ENCODE results near the gene CIZ1. TPM values are rescaled to one million over a fixed set of nuclear protein-coding genes. Genes with fewer than 3 reads are reported as not detected.

Gene CIZ1
- total RNA-seq, 1 experiment from 2014 or later, result 133 TPM

- peaks cover 48% of the 10 kb centered on the region for H3K36me3 Mint-ChIP-seq (ENCODE audit: insufficient read depth, unreplicated experiment)
- TF ChIP-seq, protein P1, sequence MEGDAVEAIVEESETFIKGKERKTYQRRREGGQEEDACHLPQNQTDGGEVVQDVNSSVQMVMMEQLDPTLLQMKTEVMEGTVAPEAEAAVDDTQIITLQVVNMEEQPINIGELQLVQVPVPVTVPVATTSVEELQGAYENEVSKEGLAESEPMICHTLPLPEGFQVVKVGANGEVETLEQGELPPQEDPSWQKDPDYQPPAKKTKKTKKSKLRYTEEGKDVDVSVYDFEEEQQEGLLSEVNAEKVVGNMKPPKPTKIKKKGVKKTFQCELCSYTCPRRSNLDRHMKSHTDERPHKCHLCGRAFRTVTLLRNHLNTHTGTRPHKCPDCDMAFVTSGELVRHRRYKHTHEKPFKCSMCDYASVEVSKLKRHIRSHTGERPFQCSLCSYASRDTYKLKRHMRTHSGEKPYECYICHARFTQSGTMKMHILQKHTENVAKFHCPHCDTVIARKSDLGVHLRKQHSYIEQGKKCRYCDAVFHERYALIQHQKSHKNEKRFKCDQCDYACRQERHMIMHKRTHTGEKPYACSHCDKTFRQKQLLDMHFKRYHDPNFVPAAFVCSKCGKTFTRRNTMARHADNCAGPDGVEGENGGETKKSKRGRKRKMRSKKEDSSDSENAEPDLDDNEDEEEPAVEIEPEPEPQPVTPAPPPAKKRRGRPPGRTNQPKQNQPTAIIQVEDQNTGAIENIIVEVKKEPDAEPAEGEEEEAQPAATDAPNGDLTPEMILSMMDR (IDR thresholded peaks at IDR 0.05; ENCODE audit: unreplicated experiment), result no peak
- CTCF ChIA-PET, result no interaction called here
- H3K27ac Mint-ChIP-seq (ENCODE audit: low read depth, unreplicated experiment), result no peak overlapping the region
- no peaks in the 10 kb centered on the region for H3K27me3 Mint-ChIP-seq (ENCODE audit: insufficient read depth, unreplicated experiment)
- POLR2A ChIA-PET, result no interaction called here
- DNase-seq (ENCODE audit: unreplicated experiment), result no peak
- intact Hi-C loops (cut with micrococcal nuclease), result no loop called here
- H3K9me3 Mint-ChIP-seq (ENCODE audit: unreplicated experiment), result no peaks in the 10 kb centered on the region
- peaks cover 18% of the 10 kb centered on the region for H3K4me1 Mint-ChIP-seq (ENCODE audit: insufficient read depth, unreplicated experiment)
- H3K4me3 Mint-ChIP-seq (ENCODE audit: unreplicated experiment), result no peak overlapping the region
- no TSS peak for BruUV-seq (replicated peaks)
Measured at GRCh38 chr9:128163027-128163515, 28.3 kb downstream of the CIZ1 start.

GRCh38 chr9:128162215-128163026, 29.0 kb downstream of the CIZ1 start:
- Mint-ChIP-seq H3K4me3 (ENCODE audit: unreplicated experiment) (peak overlapping the region; percentile 19), H3K9me3 (ENCODE audit: unreplicated experiment) (no peaks in the 10 kb centered on the region), H3K27ac (ENCODE audit: low read depth, unreplicated experiment) (no peak overlapping the region), H3K36me3 (ENCODE audit: insufficient read depth, unreplicated experiment) (peaks cover 41% of the 10 kb centered on the region), H3K4me1 (ENCODE audit: insufficient read depth, unreplicated experiment) (peaks cover 18% of the 10 kb centered on the region), H3K27me3 (ENCODE audit: insufficient read depth, unreplicated experiment) (no peaks in the 10 kb centered on the region)
- POLR2A ChIA-PET, result interaction anchor here (0.8 to 2.4 kb wide), 5 partner anchors 14 to 94 kb away, joined by 3 to 9 read pairs (median 6); partner anchors contain the start of genes LCN2, NAIF1, PTGES2 and SLC25A25
- peak; percentile 54 for DNase-seq (ENCODE audit: unreplicated experiment)
- TF ChIP-seq, protein P1 (IDR thresholded peaks at IDR 0.05; ENCODE audit: unreplicated experiment), result no peak
- no TSS peak for BruUV-seq (replicated peaks)
- CTCF ChIA-PET, result no interaction called here
- intact Hi-C loops (cut with micrococcal nuclease), result no loop called here

DNA sequence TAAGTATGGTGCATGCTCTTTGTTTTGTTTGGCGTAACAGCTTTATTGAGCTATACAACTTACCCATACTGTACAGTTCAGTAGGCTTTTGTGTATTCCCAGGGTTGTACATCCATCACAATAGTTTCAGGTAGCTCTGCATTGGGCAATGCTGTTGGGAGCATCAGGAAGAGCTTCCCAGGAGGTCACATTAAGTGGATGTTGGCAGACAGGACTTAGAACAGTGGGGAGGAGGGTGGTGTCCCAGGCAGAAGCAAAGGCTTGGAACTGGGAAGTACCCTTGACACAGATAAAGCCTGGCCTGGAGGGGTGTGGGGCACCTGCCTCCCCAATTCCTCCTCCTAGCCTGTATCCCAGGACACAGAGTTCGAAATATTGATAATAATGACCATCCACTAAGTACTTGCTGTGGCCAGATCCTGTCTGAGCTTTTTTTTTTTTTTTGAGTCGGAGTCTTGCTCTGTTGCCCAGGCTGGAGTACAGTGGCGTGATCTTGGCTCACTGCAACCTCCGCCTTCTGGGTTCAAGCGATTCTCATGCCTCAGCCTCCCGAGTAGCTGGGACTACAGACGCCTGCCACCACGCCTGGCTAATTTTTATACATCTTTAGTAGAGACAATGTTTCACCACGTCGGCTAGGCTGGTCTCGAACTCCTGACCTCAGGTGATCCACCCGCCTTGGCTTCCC, 30.0 kb downstream of the CIZ1 start:
- peaks cover 18% of the 10 kb centered on the region for H3K4me1 Mint-ChIP-seq (ENCODE audit: insufficient read depth, unreplicated experiment)
- TF ChIP-seq, protein P1 (IDR thresholded peaks at IDR 0.05; ENCODE audit: unreplicated experiment), result no peak
- DNase-seq (ENCODE audit: unreplicated experiment), result no peak
- CTCF ChIA-PET, result interaction anchor here (0.6 kb wide), 1 partner anchor 8 kb away, joined by 3 read pairs; no protein-coding TSS in a partner anchor
- no peaks in the 10 kb centered on the region for H3K27me3 Mint-ChIP-seq (ENCODE audit: insufficient read depth, unreplicated experiment)
- peaks cover 30% of the 10 kb centered on the region for H3K36me3 Mint-ChIP-seq (ENCODE audit: insufficient read depth, unreplicated experiment)
- H3K4me3 Mint-ChIP-seq (ENCODE audit: unreplicated experiment), result peak overlapping the region; percentile 70
- intact Hi-C loops (cut with micrococcal nuclease), result no loop called here
- no peaks in the 10 kb centered on the region for H3K9me3 Mint-ChIP-seq (ENCODE audit: unreplicated experiment)
- no TSS peak for BruUV-seq (replicated peaks)
- POLR2A ChIA-PET, result interaction anchor here (0.6 to 2.4 kb wide), 9 partner anchors 13 to 93 kb away, joined by 3 to 11 read pairs (median 6); partner anchors contain the start of genes CIZ1, LCN2, NAIF1 and PTGES2
- no peak overlapping the region for H3K27ac Mint-ChIP-seq (ENCODE audit: low read depth, unreplicated experiment)

GRCh38 chr9:128160603-128160987, 30.8 kb downstream of the CIZ1 start:
- intact Hi-C loops (cut with micrococcal nuclease), result no loop called here
- DNase-seq (ENCODE audit: unreplicated experiment), result no peak
- H3K36me3 Mint-ChIP-seq (ENCODE audit: insufficient read depth, unreplicated experiment), result peaks cover 23% of the 10 kb centered on the region
- H3K27me3 Mint-ChIP-seq (ENCODE audit: insufficient read depth, unreplicated experiment), result no peaks in the 10 kb centered on the region
- H3K9me3 Mint-ChIP-seq (ENCODE audit: unreplicated experiment), result no peaks in the 10 kb centered on the region
- BruUV-seq (replicated peaks), result TSS peak; percentile 44
- peaks cover 18% of the 10 kb centered on the region for H3K4me1 Mint-ChIP-seq (ENCODE audit: insufficient read depth, unreplicated experiment)
- POLR2A ChIA-PET, result interaction anchor here (0.6 to 2.4 kb wide), 8 partner anchors 16 to 92 kb away, joined by 3 to 11 read pairs (median 6); partner anchors contain the start of genes CIZ1, NAIF1, PTGES2 and SLC25A25
- CTCF ChIA-PET, result no interaction called here
- TF ChIP-seq, protein P1 (IDR thresholded peaks at IDR 0.05; ENCODE audit: unreplicated experiment), result no peak
- peak overlapping the region; percentile 71 for H3K27ac Mint-ChIP-seq (ENCODE audit: low read depth, unreplicated experiment)
- H3K4me3 Mint-ChIP-seq (ENCODE audit: unreplicated experiment), result peak overlapping the region; percentile 70
